Stimulated activated CD4-positive, alpha-beta T cell treated with anti-CD3 and anti-CD28 coated beads, Interleukin-4, amount 100 ng/mL, for 48 hours (primary cell): ENCODE measurements around the gene AGPAT2.

Source experiments
- DNase-seq, 2 donors: peaks; one replicate each; pipeline ENCODE4 v3.0.0-alpha.2; 2020; ENCODE audit warnings: low read depth in 2 of 2

Gene AGPAT2

GRCh38 chr9:136673088-136673974 is 13.9 kb downstream of the AGPAT2 start:
- DNase-seq: no peak

- DNase-seq: no peak
These were observed 14.7 kb downstream of the AGPAT2 start for GRCh38 chr9:136672431-136673087.

- peak; percentile 34 to 45 for DNase-seq
These were observed 15.4 kb downstream of the AGPAT2 start for GRCh38 chr9:136671646-136672430.

- DNase-seq: no peak
These were observed 16.0 kb downstream of the AGPAT2 start for GRCh38 chr9:136671254-136671614.

- DNase-seq: no peak
These were observed 16.5 kb downstream of the AGPAT2 start for GRCh38 chr9:136670576-136671253.

- no peak for DNase-seq
These were observed 17.3 kb downstream of the AGPAT2 start for GRCh38 chr9:136669791-136670464.

GRCh38 chr9:136668983-136669790 is 18.1 kb downstream of the AGPAT2 start:
- no peak for DNase-seq

- DNase-seq: no peak
These were observed 19.1 kb downstream of the AGPAT2 start for GRCh38 chr9:136667940-136668760.

- no peak for DNase-seq
These were observed 19.9 kb downstream of the AGPAT2 start for GRCh38 chr9:136667214-136667939.

- no peak for DNase-seq
These were observed 20.7 kb downstream of the AGPAT2 start for GRCh38 chr9:136666372-136667213.

- DNase-seq: peak in 1 of 2 donors; percentile 20
These were observed 21.4 kb downstream of the AGPAT2 start for GRCh38 chr9:136665704-136666371.

GRCh38 chr9:136665111-136665703 is 22.1 kb downstream of the AGPAT2 start:
- DNase-seq: no peak

GRCh38 chr9:136664000-136664915 is 23.0 kb downstream of the AGPAT2 start:
- DNase-seq: no peak

GRCh38 chr9:136662656-136663581 is 24.3 kb downstream of the AGPAT2 start, which contains the start of gene EGFL7:
Gene EGFL7, plus strand, starts transcription at chr9:136662916. Its CDS starts 5,367 bp downstream, at chr9:136668283.
- no peak for DNase-seq

- no peak for DNase-seq
These were observed 25.0 kb downstream of the AGPAT2 start for GRCh38 chr9:136662326-136662655.
